Measurements from ENCODE around the gene TDRD10. TPM values are rescaled to one million over a fixed set of nuclear protein-coding genes. Genes with fewer than 3 reads are reported as not detected.

The TDRD10 gene
- total and polyA plus RNA-seq, 2 of the 8 experiments (the other 6 are each of a cell fraction or from before 2014, with no cell fraction given), result 0.15 to 0.27 TPM

GRCh38 chr1:154550070-154550469, 48.1 kb downstream of the TDRD10 start:
- Histone ChIP-seq H3K4ac (replicated peaks; ENCODE audit: insufficient read length, low read depth, low read length) (no peak overlapping the region), H4K91ac (replicated peaks; ENCODE audit: insufficient read length, low read length) (no peak overlapping the region), H2BK120ac (replicated peaks; ENCODE audit: low read depth, low read length) (no peak overlapping the region), H2BK12ac (ENCODE audit: low read depth, low read length) (no peak overlapping the region), H3K4me1 (replicated peaks in 1 of 4; ENCODE audit: control insufficient read depth in 3 of 4, insufficient read depth in 4 of 4, low read length in 3 of 4) (no peaks in the 10 kb centered on the region), H2AFZ (ENCODE audit: low read length) (no peak overlapping the region), H3K23me2 (ENCODE audit: low read depth, low read length) (no peaks in the 10 kb centered on the region), H3K4me2 (ENCODE audit: insufficient read depth in 1 of 2, low read depth in 2 of 2, low read length in 2 of 2) (no peak overlapping the region), H3K18ac (ENCODE audit: extremely low read depth, low read length) (no peak overlapping the region), H3K23ac (ENCODE audit: insufficient read length) (no peak overlapping the region), H3K9me3 (ENCODE audit: insufficient read depth in 2 of 2, low read depth in 1 of 2, low read length in 1 of 2) (no peaks in the 10 kb centered on the region), H3K4me3 (ENCODE audit: extremely low read depth in 1 of 4, insufficient read depth in 2 of 4, low read depth in 3 of 4, low read length in 4 of 4) (no peak overlapping the region), H4K8ac (ENCODE audit: extremely low read depth, insufficient read depth, low read length) (no peak overlapping the region), H3K79me2 (ENCODE audit: control insufficient read depth in 1 of 2, insufficient read depth in 2 of 2, low read length in 2 of 2) (0 out of 4 replicates have a peak, but pooled peaks cover 0 to under 1% of the 10 kb centered on the region in 2 experiments), H4K5ac (ENCODE audit: insufficient read length, low read depth, low read length) (no peak overlapping the region), H3K14ac (ENCODE audit: insufficient read length) (no peak overlapping the region), H3K36me3 (ENCODE audit: control insufficient read depth in 2 of 4, insufficient read depth in 4 of 4, low read length in 3 of 4) (peaks cover 32 to 64% (median 51%) of the 10 kb centered on the region in 4 experiments), H3K79me1 (ENCODE audit: low read depth, low read length) (no peaks in the 10 kb centered on the region; the same call in 1 of the 2 replicates), H4K20me1 (replicated peaks in 1 of 2; ENCODE audit: control insufficient read depth in 1 of 2, insufficient read depth in 2 of 2, low read length in 2 of 2) (peaks cover 2 to 14% of the 10 kb centered on the region in 2 experiments), H3K9ac (replicated peaks in 1 of 4; ENCODE audit: extremely low read depth in 1 of 4, low read depth in 3 of 4, low read length in 3 of 4) (no peak overlapping the region), H3K27ac (ENCODE audit: low read depth, low read length) (no peak overlapping the region), H2AK5ac (ENCODE audit: low read depth, low read length) (no peak overlapping the region), H2BK5ac (ENCODE audit: low read depth, low read length) (no peak overlapping the region), H3K56ac (replicated peaks; ENCODE audit: insufficient read length, low read depth, low read length) (no peak overlapping the region), H3K27me3 (replicated peaks in 1 of 4; ENCODE audit: control insufficient read depth in 3 of 4, extremely low read depth in 1 of 4, insufficient read depth in 3 of 4, low read length in 3 of 4) (no peaks in the 10 kb centered on the region), H2BK15ac (ENCODE audit: low read length) (no peak overlapping the region), H2BK20ac (ENCODE audit: low read length) (no peak overlapping the region)
- 88% methylated on average over 5 of the region's 5 CpGs; no CpG with 5 or more reads in 1 of the 2 experiments for WGBS, 2 experiments (ENCODE audit: extremely low coverage in 1 of 2, insufficient coverage in 1 of 2, insufficient read length in 1 of 2, insufficient replicate concordance in 2 of 2, low coverage in 1 of 2, low lambda C conversion rate in 2 of 2, missing lambda C conversion rate in 1 of 2)
- no peak for FAIRE-seq
- CTCF ChIA-PET (ENCODE audit: partially characterized antibody), result interaction anchor here (0.6 to 5.7 kb wide), 4 partner anchors 15 to 78 kb away, joined by 3 to 117 read pairs (median 3); no protein-coding TSS in a partner anchor
- DNase-seq (ENCODE audit: low read depth in 1 of 2, low spot score in 2 of 2), result no peak
- POLR2A ChIA-PET (ENCODE audit: partially characterized antibody), result interaction anchor here (0.7 to 0.9 kb wide), 2 partner anchors 16 to 224 kb away, joined by 3 to 4 read pairs; no protein-coding TSS in a partner anchor
- TF ChIP-seq BCL11A (IDR thresholded peaks at IDR 0.05; ENCODE audit: low read depth in 2 of 2, low read length in 2 of 2) (no peak), SAP30 (IDR thresholded peaks at IDR 0.05; ENCODE audit: insufficient read depth, insufficient replicate concordance, low read length) (no peak), JUND (IDR thresholded peaks at IDR 0.05; ENCODE audit: low read length) (no peak), SUZ12 (IDR thresholded peaks at IDR 0.05; ENCODE audit: low read length) (no peak), ATF3 (IDR thresholded peaks at IDR 0.05; ENCODE audit: insufficient read depth, low read depth, low read length) (no peak), CHD1 (IDR thresholded peaks at IDR 0.05; ENCODE audit: low read depth, low read length) (no peak), CBX5 (IDR thresholded peaks at IDR 0.05; ENCODE audit: low read depth, low read length) (no peak), CHD2 (IDR thresholded peaks at IDR 0.05; ENCODE audit: low read length) (no peak), SP2 (IDR thresholded peaks at IDR 0.05; ENCODE audit: low read length) (no peak), SP1 (IDR thresholded peaks at IDR 0.05; ENCODE audit: low read depth, low read length) (no peak), JUN (IDR thresholded peaks at IDR 0.05; ENCODE audit: low read depth, low read length) (no peak), ATF2 (IDR thresholded peaks at IDR 0.05; ENCODE audit: low read length) (no peak)

Data from H1 (cell line).